CD4-positive, alpha-beta T cell treated with Interleukin-15 for 4 hours (primary cell): Measurements from ENCODE around the gene UGT2B28.
"Not testable (repeated sequence)": the region's sequence is repeated elsewhere in the genome, so short reads cannot be mapped to it uniquely, and the experiment has no call there.

Experiments
- DNase-seq: peaks from one replicate; pipeline ENCODE4 v3.0.0-alpha.2; 2020; ENCODE audit warnings: low spot score

Gene UGT2B28

DNA sequence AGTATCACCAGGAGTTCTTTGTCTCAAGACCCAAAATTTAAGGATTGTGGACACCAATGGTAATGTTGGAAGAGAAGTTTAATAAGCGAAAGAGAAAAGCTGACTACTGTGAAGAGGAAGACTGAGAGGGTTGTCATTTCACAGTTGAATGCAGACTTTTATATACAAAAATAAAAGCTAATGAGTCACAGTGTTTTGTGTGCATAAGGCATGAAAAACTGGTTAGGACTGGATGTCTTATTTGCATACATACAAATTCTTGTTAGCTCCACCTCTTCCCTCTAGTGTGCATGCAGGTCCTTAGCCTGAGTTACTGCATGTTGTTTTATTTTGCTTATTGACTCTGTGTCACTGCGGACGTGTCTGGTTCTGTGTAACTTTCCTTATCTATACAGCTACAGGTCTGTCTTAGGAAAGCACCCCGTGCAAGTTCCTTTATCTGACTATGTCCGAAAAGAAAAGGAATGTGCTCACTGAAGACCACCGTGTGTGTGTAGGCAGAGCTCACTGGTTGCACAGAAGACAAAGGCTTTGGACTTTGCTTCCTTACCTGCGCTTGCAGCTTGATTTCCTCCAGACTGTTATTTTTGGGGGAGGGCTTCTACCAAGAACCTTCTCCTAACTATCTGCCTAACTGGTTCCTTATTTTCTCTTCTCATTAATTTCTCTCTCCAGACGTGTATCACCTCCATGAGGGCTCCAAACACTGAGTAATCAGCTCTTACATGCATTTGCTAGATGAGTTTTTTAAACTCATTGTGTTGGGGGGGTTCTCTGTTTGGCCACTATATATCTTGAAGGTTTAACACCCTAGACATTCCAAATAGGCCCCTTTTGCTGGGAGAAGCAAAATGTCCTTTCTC is 63.5 kb downstream of the UGT2B28 start:
- DNase-seq, result not testable (repeated sequence)
